ENCODE results near the gene SLC35D1.

Gene SLC35D1

DNA sequence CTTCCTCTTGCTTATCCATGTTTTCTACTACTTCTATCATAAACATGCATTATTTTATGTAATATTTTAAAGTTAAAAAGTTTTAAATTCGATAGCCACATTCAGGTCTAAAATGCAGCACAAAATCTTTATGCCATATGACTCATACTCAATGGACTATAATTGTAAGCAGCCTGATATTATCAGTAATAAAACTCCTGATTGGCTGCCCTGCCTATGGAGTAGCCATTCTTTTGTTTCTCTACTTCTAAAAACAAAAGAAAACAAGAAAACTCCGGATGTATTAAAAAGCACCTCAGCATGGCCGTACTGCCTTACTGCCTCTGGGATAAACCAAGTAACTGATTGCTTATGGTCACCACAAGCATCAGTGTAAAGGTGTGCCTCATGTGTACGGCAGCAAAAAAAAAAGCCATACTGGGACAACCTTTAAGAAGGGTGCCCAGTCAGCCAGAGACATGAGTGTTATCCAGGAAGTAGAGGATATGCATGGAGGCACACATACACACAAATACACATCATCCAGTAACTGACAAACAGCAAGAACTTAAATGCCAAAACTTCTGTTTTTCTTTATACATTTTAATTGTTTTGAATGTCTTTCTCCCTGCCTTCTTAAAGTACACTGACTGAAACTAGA, 9.2 kb downstream of the SLC35D1 start:
- peak; percentile 16 for DNase-seq (ENCODE audit: low read depth)

DNA sequence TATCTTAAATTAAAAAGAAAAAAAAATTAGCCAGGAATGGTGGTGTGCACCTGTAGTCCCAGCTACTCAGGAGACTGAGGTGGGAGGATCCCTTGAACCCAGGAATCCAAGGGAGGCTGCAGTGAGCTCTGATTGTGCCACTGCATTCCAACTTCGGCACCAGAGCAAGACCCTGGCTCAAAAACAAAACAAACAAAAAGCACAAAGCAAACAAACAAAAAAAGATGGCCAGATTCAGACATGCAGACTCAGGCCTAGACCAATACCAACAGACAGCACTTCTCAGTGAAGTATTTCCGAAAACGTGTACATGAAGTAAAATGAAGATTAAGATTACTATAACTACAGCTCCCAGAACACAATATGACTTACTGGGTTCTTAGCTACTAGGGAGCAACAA, 10.6 kb downstream of the SLC35D1 start:
- DNase-seq (ENCODE audit: low read depth), result no peak

DNA sequence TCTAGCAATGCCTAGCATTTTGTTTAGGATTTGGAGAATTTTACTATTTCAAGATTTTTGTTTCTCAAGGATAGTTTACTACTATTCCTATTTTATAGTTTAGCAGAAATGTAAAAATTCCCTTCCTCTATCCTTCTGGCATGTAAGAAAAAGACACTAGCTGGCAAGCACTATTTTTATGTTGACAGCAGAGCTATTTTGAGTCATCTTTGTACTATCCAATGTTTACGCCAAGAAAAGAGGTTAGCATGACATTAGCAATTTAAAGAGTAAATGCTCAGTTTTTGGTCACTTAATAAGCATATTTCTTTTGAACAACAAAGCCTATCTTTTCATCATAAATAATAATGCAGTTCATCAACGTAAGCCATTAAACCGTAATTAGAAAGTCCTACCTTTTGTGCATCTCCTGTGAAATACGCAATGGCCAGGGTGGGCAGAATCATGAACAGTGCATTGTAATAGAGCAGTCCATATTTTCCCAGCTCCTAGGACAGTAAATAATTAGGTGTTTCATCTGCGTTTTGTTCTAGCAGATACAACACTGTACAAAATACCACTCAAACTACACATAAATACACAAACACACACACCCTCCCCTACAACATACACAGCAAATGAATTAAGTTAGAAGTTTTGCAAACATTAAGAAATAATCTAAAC, 12.0 kb downstream of the SLC35D1 start:
- DNase-seq (ENCODE audit: low read depth), result peak; percentile 60

DNA sequence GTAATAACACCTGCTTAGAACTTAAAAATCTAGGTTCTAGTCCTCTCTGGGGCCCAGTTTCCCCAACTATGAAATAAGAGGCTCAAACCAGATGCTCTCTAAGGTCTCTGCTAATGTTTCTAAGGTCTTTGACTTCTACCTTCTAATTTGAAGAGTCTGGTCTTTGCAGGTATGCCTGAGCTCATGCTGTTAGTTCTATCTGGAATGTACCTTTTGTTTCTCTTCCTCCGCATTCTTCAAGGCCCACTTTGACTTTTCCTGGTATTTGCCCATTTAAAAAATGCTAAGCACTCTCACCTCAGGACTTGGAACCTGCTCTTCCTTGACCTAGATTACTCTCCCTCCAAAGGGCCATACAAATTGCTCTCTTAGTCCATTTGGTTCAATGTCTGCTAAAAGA, 13.5 kb downstream of the SLC35D1 start:
- no peak for DNase-seq (ENCODE audit: low read depth)

DNA sequence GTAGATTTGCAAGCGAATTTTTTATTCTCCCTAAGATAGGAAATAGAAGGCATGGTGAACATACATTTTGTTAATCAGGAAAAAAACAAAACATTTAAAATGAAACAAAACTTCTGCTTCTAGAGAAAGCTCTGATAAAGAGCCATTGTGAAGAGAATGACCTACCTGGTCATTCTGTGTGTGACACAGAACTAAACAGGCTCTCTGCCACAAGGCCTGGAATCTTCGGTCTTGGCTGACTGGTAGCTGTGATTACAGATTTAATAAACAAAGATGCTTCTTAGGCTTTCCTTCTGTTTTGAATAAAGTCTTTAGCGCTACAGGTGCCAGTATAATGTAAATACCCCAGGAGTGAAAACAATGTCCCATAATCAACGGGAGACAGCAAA, 22.1 kb downstream of the SLC35D1 start:
- no peak for DNase-seq (ENCODE audit: low read depth)

DNA sequence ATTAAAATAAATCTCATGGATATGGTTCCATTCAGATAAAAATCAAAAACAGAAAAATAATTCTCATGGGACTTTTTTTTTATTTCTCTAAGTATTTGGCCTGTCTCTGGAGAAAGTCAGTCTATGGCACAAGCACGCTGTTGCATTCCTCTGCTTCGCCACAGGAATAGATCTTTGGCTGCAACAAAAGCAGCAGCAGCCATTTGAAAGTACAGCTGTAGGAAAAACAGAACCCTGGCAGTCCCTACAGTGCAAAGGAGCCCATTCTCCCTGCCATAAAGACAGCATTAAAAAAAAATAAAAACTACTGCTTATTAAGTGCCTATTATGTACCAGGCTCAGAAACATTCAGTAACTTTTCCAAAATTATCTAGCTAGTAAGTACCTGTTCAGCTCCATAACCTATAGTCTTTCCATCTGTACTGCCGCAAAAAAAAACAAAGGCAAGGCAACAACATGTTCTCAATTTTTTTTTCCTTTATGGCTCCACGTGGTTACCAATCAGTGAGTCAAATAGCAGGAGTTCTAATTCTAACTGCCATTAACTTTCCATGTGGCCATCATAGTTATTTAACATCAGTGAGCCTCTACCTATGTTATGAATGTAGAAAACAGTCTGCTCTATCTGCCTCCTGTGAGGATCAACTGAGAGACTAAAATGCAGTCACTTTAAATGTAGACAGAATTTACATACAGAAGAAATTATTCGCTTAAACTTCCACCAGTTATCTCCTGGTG, 22.7 kb downstream of the SLC35D1 start:
- DNase-seq (ENCODE audit: low read depth), result no peak

DNA sequence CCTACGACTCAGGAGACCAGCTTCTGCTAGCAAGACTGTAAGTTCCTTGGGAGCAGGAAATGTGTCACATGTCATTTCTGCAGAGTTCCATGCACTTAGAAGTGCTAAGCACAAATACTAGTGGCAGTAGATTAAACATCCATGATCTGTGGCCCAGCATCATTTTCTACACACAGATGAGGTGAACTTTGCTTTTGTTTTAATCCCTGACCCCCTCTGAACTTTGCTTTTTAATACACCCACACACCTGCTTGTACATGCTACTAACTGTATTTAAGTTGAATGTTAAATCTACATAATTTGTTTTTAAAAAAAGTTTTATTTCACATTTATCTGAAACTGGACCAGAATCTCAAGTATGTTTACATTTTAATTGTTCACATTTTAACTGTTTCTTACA, 24.5 kb downstream of the SLC35D1 start:
- DNase-seq (ENCODE audit: low read depth), result no peak

DNA sequence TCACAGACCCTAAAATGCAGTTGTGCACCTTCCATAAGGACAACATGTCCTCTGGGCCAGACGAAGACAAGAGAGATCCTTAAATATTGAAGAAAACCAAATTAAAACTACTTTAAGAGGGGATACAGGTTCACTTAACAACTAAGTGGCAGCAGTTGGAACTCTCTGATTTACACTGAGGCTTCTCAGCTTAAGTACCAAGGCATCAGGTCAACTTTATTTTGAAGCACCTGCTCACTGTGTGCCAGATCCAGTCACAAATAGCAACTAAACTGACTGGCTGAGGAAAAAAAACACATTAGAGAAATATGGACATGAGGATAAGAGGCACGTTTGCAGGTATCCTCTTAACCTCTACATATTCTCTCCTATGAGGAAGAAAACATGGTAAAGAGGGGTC, 33.2 kb downstream of the SLC35D1 start:
- no peak for DNase-seq (ENCODE audit: low read depth)

DNA sequence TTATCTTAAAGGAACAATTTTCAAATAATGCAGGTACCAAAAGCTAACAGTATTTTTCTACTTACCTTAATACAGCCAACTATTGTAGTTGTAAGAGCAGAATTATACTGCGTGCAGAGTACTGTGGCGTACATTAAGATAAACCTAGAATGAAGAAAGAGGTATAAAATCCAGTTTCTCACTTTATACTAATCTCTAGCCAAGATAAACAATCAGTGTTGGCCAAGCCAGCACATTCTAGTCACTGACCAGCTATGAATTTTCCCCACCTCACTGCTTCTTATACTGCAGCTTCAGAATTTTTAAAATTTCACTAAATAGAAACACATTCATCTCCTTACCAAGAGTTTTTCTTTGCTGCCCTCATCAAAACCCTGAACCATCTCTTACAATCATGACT, 33.6 kb downstream of the SLC35D1 start:
- peak; percentile 80 for DNase-seq (ENCODE audit: low read depth)

DNA sequence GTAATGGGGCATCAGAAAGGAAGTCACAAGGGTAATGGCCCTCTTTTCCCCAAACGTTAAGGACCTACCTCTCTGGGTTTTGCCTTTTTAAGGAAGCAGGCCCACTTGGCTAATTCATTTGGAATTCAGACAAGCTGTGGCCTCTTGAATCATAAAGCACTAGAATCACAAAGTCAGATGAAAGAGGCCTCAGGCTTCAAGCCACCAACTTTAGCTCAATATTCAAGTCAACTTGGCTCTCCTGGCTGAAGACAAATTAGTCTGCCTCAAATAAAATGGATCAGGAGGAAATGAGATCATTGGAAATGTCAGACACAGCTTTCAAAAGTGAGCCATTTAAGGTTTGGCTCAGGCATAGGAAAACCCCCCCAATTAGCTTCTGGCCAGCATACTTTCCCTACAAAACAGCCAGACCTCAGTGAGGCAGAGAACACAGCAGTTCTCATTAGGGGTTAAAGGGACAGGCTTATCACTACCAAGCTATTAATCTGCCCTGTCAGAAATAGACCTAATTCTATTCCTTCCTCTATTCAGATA, 34.3 kb downstream of the SLC35D1 start:
- DNase-seq (ENCODE audit: low read depth), result peak; percentile 68

DNA sequence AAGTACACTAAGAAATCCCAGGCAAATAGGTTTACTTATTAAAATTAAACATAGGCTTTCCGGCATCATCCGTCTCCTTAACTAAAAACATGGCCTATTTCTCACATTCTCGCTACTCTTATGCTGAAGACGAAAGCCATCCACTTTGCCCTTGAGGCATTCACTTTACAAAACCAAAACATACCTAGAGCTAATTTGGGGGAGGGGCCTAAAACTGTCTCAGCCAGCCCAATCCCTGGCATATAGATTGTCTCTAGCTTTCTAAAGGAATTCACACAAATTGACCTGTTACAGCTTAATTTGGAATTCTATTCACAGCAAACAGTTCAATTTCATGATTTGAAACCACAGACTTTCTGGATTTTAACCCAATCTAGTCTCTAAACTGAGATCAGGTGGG, 34.8 kb downstream of the SLC35D1 start:
- no peak for DNase-seq (ENCODE audit: low read depth)

DNA sequence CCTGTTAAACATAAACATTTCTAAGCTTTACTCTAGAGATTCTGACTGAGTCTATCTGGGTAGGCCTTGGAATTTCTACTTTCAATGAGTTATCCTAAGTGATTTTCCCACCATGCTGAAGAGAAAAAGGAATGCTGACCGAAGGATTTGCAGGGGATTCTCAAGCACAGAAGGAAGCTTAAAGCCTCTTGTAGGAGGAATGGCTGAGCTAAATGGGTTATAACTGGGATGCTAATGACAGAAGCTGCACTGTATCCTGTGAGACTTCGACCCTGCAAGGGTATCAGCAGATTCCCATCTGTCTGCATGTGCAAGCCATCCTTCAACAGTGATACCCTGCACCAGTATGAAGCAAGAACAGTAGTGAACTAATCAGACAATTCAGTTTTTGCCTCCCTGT, 35.4 kb downstream of the SLC35D1 start:
- no peak for DNase-seq (ENCODE audit: low read depth)

DNA sequence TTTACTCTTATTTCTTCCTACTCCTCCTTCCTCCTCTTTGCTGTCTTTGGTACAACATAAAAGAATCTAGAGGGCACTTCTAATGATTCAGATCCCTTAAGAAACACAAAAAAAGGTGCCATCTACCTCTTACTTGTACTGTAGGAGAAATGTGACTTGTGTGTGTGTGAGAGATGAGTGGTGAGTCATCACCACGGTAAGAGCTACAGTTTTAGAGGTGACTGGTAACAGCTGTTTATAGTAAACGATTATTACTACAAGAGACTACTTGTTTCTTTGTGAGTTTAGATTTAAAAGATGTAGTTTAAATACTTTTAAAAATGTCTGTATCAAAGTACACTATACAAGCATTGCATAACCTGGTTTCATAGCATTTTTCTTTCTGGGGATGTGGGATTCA, 40.4 kb downstream of the SLC35D1 start:
- DNase-seq (ENCODE audit: low read depth), result peak; percentile 77

DNA sequence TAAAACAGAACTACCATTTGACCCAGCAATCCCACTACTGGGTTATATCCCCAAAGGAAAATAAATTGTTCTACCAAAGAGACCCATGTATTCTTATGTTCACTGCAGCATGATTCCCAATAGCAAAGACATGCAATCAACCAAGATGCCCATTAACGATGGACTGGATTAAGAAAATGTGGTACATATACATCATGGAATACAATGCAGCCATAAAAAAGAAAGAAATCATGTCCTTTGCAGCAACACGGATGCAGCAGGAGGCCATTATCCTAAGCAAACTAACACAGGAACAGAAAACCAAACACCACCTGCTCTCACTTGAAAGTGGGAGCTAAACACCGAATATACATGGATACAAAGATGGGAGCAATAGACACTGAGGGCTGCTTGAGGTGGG, 44.2 kb downstream of the SLC35D1 start:
- DNase-seq (ENCODE audit: low read depth), result no peak

DNA sequence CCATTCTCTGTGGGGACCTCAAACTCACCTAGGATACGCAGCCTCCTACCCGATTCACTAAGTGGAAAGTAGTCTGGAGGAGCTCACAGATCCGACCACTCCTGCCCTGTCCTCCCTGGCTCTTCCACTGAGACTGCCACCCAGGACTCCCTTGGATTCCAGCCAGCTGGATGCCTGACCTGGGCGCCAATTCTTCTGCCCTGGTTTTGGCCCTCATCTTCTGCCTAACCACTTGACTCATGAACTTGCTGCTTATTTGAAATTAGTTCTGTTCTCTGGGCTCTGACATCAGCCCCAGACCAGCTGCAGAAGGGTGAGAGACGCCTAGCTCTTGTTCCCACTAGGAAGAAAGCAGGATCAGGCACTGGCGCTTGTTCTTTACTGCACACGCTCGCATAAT, 48.9 kb downstream of the SLC35D1 start:
- no peak for DNase-seq (ENCODE audit: low read depth)

DNA sequence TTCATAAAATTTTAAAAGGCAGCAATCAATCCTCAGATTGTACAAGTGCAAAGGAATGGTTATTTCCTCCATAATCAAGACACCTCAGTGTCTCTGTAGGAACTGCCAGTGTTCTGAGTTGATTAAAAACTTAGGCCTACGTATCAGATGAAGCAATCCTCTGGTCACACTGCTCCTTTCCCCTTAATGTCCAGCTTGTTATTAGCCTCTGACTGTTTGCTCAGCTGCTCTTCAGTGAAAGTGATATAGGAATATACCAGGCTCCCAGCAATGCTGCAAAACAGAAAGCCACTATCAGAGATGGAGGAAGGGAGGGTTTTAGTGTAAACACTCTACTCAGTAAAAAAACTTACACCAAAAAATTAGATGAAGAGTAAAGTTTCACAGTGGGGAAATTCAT, 49.8 kb downstream of the SLC35D1 start:
- peak; percentile 42 for DNase-seq (ENCODE audit: low read depth)

DNA sequence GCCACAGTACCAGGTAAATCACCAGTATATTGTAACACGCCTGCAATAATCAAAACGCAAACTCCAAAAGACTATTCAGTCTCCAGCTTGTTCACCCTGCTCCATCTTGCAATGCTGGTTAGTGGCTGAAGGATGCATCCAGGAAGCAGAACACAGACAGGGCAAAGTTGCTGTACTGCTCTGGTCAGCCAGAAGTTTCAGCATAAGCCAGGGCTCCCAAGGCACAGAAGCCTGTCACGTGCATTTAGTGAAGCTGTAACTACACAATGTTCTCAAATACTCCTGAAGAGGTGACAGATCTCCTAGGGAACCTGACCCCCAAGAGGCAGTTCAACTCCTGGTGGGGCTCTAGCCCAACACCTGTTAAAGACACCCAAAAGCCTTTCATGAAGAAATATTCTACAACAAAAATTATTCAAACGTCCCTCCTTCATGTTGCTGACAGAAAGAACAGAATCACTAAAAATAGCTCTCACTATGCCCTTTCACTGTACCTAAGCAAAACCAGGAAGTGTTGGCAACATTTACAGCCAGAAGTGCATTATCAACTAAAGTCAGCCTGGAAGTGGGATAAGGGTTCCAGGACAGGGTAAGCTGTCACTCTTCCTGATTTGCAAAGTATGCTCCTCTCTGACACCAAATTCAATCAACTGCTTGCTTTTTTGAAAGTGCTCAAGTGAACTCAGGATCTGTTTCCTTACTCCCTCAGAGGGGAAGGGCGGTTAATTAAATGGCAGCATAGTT, 52.1 kb downstream of the SLC35D1 start:
- DNase-seq (ENCODE audit: low read depth), result no peak

DNA sequence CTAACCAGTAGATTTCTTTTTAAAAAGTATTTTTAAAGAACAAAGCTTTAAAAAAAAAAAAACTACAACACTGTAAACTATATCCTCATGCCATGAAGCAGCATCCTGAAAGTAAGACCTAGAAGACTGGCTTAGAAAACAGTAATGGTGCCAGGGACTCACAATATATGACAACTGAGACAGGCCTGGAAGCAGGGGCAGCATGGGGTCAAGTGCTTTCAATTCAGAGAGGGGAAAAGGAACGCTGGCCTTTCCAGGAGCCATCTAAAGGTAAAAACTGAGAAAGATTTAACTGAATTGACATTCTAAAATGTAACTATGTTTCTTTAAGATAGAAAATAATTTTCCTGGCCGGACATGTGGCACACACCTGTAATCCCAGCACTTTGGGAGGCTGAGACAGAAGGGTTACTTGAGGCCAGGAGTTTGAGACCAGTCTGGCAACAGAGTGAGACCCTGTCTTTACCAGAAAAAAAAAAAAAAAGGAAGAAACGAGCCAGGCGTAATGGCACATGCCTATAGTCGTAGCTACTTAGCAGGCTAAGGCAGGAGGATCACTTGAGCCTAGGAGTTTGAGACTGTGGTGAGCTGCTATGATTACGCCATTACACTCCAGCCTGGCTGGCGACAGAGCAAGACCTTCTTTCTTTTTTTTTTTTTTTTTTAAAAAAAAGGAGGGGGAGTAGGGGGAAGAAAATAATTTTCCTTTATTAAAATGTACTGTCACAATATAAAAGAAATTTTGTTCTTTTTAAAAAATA, 54.1 kb downstream of the SLC35D1 start:
- peak; percentile 24 for DNase-seq (ENCODE audit: low read depth)

DNA sequence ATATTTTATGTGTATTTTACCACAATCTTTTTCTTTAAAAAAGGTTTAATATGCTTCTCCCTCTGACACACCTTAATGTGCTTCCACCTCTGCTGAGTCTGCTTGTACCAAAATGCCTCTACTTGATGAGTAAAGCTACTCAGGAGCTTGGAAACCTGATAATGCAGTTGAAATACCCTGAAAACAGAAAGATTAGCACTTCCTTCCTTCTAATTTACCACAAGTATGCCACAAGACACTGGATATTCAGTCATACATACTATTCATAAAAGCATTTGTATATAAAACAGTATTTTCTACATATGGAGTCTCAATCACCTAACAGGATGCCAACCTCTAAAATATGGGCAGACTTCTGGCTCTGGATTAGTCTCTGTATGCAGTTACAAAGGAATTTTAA, 55.0 kb downstream of the SLC35D1 start:
- peak; percentile 76 for DNase-seq (ENCODE audit: low read depth)

DNA sequence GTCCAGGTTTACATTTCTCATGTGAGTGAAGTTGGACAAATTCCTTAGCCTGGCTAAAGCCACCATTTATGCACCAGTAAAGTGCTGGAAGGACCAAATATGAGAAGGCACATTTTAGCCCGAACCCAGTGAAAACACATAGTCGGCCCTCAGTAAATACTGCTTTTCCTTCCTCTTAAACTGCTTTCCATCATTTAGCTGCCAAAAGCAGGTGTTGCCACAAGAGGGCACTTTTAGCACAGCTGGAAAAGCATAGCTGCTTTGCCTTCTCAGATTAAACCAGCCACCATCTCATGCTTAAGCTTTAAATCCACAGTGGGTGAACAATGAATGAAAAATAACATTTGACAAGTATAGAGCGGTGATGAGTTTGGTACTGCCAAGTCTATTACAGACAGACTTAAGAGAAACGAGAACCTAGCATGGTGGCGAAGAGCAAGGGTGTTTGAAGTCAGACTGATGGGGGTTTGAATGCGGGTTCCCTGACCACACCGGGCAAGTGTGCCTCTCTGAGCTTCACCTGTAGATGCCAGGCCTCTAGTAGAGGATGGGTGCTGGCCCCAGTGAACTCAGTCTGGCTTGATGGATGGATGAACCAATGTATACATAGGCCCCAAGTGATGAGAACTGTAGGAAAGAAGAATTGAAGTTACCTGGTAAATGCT, 57.8 kb downstream of the SLC35D1 start:
- DNase-seq (ENCODE audit: low read depth), result peak; percentile 77

DNA sequence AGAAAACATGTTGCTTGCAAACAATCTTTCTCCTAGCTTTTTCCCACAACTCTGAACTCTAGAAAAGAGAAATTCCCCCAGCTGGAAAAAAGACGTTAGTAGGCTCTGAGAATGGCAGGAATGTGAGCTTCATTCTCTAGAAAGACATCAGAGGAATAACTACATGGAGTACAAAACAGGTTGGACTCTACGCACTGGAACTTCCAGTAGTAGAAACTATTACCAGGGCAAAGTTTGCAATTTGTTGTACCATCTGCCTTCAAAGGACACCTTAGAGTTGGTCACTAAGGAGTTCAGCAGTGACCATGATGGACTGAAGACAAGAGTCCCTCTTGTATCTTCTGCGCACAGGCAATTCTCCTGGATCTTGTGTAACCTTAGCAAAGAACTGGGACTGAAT, 60.9 kb downstream of the SLC35D1 start:
- no peak for DNase-seq (ENCODE audit: low read depth)
